ENCODE measurements around the gene TNFRSF8. TPM values are rescaled to one million over a fixed set of nuclear protein-coding genes. Genes with fewer than 3 reads are reported as not detected.
"Not testable (repeated sequence)": the region's sequence is repeated elsewhere in the genome, so short reads cannot be mapped to it uniquely, and the experiment has no call there.

TNFRSF8 gene
- total RNA-seq (2014; rRNA removed; shearing (Covaris generic)), result 0.25 TPM in 1 of 2 replicates, not detected in the other

GRCh38 chr1:12063141-12064072 lies at the start of gene TNFRSF8:
TNFRSF8 (plus strand) TSS chr1:12063303; CDS start chr1:12063599, 296 bp downstream.
- in situ Hi-C loops (cut with HindIII; ENCODE audit: low sequenced_read_pairs), result no loop called here
- no peak for DNase-seq (ENCODE audit: low spot score)

GRCh38 chr1:12014141-12014991 lies 48.7 kb upstream of the TNFRSF8 start:
- in situ Hi-C loops (cut with HindIII; ENCODE audit: low sequenced_read_pairs), result no loop called here

GRCh38 chr1:12015001-12015491 lies 48.1 kb upstream of the TNFRSF8 start:
- DNase-seq (ENCODE audit: low spot score), result no peak
- in situ Hi-C loops (cut with HindIII; ENCODE audit: low sequenced_read_pairs), result no loop called here

More at GRCh38 chr1:12014141-12014991, 48.7 kb upstream of the TNFRSF8 start:
- no peak for DNase-seq (ENCODE audit: low spot score)

GRCh38 chr1:12015499-12015898 lies 47.6 kb upstream of the TNFRSF8 start:
- in situ Hi-C loops (cut with HindIII; ENCODE audit: low sequenced_read_pairs), result no loop called here
- DNase-seq (ENCODE audit: low spot score), result no peak

GRCh38 chr1:12016182-12016581 lies 46.9 kb upstream of the TNFRSF8 start:
- in situ Hi-C loops (cut with HindIII; ENCODE audit: low sequenced_read_pairs), result no loop called here
- no peak for DNase-seq (ENCODE audit: low spot score)

- no peak for DNase-seq (ENCODE audit: low spot score)
- in situ Hi-C loops (cut with HindIII; ENCODE audit: low sequenced_read_pairs), result no loop called here
Measured at GRCh38 chr1:12019858-12020509, 43.1 kb upstream of the TNFRSF8 start.

GRCh38 chr1:12021616-12022015 lies 41.5 kb upstream of the TNFRSF8 start:
- in situ Hi-C loops (cut with HindIII; ENCODE audit: low sequenced_read_pairs), result no loop called here
- DNase-seq (ENCODE audit: low spot score), result no peak

GRCh38 chr1:12022036-12022435 lies 41.1 kb upstream of the TNFRSF8 start:
- in situ Hi-C loops (cut with HindIII; ENCODE audit: low sequenced_read_pairs), result no loop called here

GRCh38 chr1:12026586-12026985 lies 36.5 kb upstream of the TNFRSF8 start:
- in situ Hi-C loops (cut with HindIII; ENCODE audit: low sequenced_read_pairs), result no loop called here
- no peak for DNase-seq (ENCODE audit: low spot score)

More at GRCh38 chr1:12022036-12022435, 41.1 kb upstream of the TNFRSF8 start:
- no peak for DNase-seq (ENCODE audit: low spot score)

- in situ Hi-C loops (cut with HindIII; ENCODE audit: low sequenced_read_pairs), result no loop called here
- no peak for DNase-seq (ENCODE audit: low spot score)
Measured at GRCh38 chr1:12028248-12028647, 34.9 kb upstream of the TNFRSF8 start.

GRCh38 chr1:12028957-12029511 lies 34.1 kb upstream of the TNFRSF8 start:
- in situ Hi-C loops (cut with HindIII; ENCODE audit: low sequenced_read_pairs), result no loop called here
- DNase-seq (ENCODE audit: low spot score), result no peak

GRCh38 chr1:12029720-12030339 lies 33.3 kb upstream of the TNFRSF8 start:
- in situ Hi-C loops (cut with HindIII; ENCODE audit: low sequenced_read_pairs), result no loop called here
- no peak for DNase-seq (ENCODE audit: low spot score)

GRCh38 chr1:12031039-12031980 lies 31.8 kb upstream of the TNFRSF8 start:
- DNase-seq (ENCODE audit: low spot score), result no peak
- in situ Hi-C loops (cut with HindIII; ENCODE audit: low sequenced_read_pairs), result no loop called here

- no peak for DNase-seq (ENCODE audit: low spot score)
- in situ Hi-C loops (cut with HindIII; ENCODE audit: low sequenced_read_pairs), result no loop called here
Measured at GRCh38 chr1:12032161-12032621, 30.9 kb upstream of the TNFRSF8 start.

- DNase-seq (ENCODE audit: low spot score); in situ Hi-C loops (cut with HindIII; ENCODE audit: low sequenced_read_pairs): not testable (repeated sequence)
Measured at GRCh38 chr1:12033441-12033840, 29.7 kb upstream of the TNFRSF8 start.

- peak; percentile 52 for DNase-seq (ENCODE audit: low spot score)
- in situ Hi-C loops (cut with HindIII; ENCODE audit: low sequenced_read_pairs), result no loop called here
Measured at GRCh38 chr1:12034381-12034801, 28.7 kb upstream of the TNFRSF8 start.

- in situ Hi-C loops (cut with HindIII; ENCODE audit: low sequenced_read_pairs), result no loop called here
- no peak for DNase-seq (ENCODE audit: low spot score)
Measured at GRCh38 chr1:12035312-12035711, 27.8 kb upstream of the TNFRSF8 start.

Measured in G401 (cell line).